ENCODE data around the gene CREB5. TPM values are rescaled to one million over a fixed set of nuclear protein-coding genes. Genes with fewer than 3 reads are reported as not detected.

Gene CREB5
- total RNA-seq, 4 donors from 2014 or later: 6.6 to 18.6 (median 12.6) TPM

DNA sequence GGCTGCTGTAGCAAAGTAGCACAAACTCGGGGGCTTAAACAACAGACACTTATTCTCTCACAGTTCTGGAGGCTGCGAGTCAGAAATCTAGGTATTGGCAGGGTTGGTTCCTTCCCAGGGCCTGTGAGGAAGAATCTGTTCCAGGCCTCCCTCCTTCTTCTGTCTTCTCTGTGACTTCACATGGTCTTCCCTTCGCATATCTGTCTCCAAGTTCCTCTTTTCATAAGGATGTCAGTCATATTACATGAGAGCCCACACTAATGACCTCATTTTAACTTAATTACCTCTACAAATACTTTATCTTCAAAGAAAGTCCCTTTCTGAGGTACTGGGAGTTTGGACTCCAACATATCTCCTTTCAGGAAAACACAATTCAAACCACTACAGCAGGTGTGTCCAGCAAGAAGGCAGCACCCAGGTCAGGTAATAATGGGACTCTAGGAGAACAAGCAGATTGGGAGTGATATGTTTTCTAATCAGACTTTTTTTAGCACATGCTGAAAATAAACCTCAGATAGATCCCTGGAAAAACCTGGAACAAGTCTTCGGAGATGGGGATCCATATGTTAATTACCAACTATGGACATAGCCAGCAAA lies 11.7 kb downstream of the CREB5 start:
- intact Hi-C loops (cut with DNase I): no loop called here
- DNase-seq (ENCODE audit: extremely low spot score): no peak
- H3K4me1 ChIP-seq: peaks cover 7 to 28% (median 16%) of the 10 kb centered on the region in 4 donors
- no peak overlapping the region for H3K4me3 ChIP-seq
- H3K9me3 ChIP-seq: no peaks in the 10 kb centered on the region
- WGBS: 88% methylated on average over 4 of the region's 4 CpGs
- no peak overlapping the region for H3K27ac ChIP-seq (replicated peaks in 1 of 4)
- H3K36me3 ChIP-seq: no peaks in the 10 kb centered on the region
- TF ChIP-seq, protein P1, sequence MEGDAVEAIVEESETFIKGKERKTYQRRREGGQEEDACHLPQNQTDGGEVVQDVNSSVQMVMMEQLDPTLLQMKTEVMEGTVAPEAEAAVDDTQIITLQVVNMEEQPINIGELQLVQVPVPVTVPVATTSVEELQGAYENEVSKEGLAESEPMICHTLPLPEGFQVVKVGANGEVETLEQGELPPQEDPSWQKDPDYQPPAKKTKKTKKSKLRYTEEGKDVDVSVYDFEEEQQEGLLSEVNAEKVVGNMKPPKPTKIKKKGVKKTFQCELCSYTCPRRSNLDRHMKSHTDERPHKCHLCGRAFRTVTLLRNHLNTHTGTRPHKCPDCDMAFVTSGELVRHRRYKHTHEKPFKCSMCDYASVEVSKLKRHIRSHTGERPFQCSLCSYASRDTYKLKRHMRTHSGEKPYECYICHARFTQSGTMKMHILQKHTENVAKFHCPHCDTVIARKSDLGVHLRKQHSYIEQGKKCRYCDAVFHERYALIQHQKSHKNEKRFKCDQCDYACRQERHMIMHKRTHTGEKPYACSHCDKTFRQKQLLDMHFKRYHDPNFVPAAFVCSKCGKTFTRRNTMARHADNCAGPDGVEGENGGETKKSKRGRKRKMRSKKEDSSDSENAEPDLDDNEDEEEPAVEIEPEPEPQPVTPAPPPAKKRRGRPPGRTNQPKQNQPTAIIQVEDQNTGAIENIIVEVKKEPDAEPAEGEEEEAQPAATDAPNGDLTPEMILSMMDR (IDR thresholded peaks at IDR 0.05): no peak
- TF ChIP-seq EP300 (IDR thresholded peaks at IDR 0.05): no peak
- no peak for TF ChIP-seq POLR2AphosphoS5 (IDR thresholded peaks at IDR 0.05)
- no peak for TF ChIP-seq POLR2A (IDR thresholded peaks at IDR 0.05; ENCODE audit: low read depth)
- H3K27me3 ChIP-seq: no peaks in the 10 kb centered on the region

DNA sequence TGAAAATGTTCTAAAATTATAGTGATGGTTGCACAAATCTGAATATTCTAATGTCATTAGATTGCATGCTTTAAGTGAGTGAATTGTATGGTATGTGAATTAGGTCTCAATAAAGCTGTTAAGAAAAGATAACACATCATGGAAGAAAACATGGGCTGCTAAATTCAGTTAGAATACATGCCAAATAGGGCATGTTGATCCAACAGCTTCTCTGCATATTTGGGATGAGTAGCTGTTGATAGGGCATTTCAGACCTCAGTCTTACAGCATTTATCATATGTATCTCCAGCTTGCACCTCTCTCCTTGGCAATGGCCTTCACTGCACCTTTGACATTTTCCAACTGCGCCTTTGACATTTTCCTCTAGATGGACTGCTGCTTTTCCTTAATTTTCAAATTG lies 13.2 kb downstream of the CREB5 start:
- H3K36me3 ChIP-seq: no peaks in the 10 kb centered on the region
- intact Hi-C loops (cut with DNase I): no loop called here

DNA sequence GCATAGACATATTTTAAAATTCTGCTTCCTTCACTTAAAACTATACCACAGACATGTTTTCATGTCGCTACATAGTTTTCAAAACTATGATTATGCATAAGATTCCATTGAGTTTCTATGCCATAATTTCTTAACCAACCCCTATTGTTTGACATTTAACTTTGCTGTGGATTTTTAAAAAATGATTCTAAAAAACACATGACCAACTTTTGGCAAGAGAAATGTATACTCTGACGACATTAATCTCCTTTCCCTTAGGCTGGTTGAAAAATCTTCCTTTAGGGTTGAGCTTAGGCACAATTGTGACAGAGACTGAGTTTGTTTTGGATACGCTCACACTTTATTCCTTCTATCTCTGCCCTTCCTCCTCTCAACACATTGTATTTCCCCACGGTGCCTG lies 14.9 kb downstream of the CREB5 start:
- WGBS: 49% methylated on average over 4 of the region's 4 CpGs
- H3K27ac ChIP-seq (replicated peaks in 1 of 4): peak overlapping the region in 3 of 4 donors; percentile 14 to 35 (median 22)
- no peak for DNase-seq (ENCODE audit: extremely low spot score)
- no peak for TF ChIP-seq EP300 (IDR thresholded peaks at IDR 0.05)
- TF ChIP-seq POLR2A (IDR thresholded peaks at IDR 0.05; ENCODE audit: low read depth): no peak
- TF ChIP-seq, protein P1 (IDR thresholded peaks at IDR 0.05): no peak
- no peak for TF ChIP-seq POLR2AphosphoS5 (IDR thresholded peaks at IDR 0.05)
- no peak overlapping the region for H3K4me3 ChIP-seq
- peaks cover 0 to 15% (median 9%) of the 10 kb centered on the region in 4 donors for H3K4me1 ChIP-seq
- H3K36me3 ChIP-seq: no peaks in the 10 kb centered on the region
- no peaks in the 10 kb centered on the region for H3K9me3 ChIP-seq
- intact Hi-C loops (cut with DNase I): no loop called here
- no peaks in the 10 kb centered on the region for H3K27me3 ChIP-seq

More for the DNA sequence above, 13.2 kb downstream of the CREB5 start:
- no peaks in the 10 kb centered on the region for H3K27me3 ChIP-seq
- no peak for TF ChIP-seq EP300 (IDR thresholded peaks at IDR 0.05)
- TF ChIP-seq POLR2AphosphoS5 (IDR thresholded peaks at IDR 0.05): no peak
- no peak for TF ChIP-seq POLR2A (IDR thresholded peaks at IDR 0.05; ENCODE audit: low read depth)
- TF ChIP-seq, protein P1 (IDR thresholded peaks at IDR 0.05): no peak
- 93% methylated on average over 1 of the region's 1 CpG for WGBS
- DNase-seq (ENCODE audit: extremely low spot score): no peak
- no peak overlapping the region for H3K4me3 ChIP-seq
- H3K27ac ChIP-seq (replicated peaks in 1 of 4): no peak overlapping the region
- peaks cover 0 to 15% (median 9%) of the 10 kb centered on the region in 4 donors for H3K4me1 ChIP-seq
- no peaks in the 10 kb centered on the region for H3K9me3 ChIP-seq

DNA sequence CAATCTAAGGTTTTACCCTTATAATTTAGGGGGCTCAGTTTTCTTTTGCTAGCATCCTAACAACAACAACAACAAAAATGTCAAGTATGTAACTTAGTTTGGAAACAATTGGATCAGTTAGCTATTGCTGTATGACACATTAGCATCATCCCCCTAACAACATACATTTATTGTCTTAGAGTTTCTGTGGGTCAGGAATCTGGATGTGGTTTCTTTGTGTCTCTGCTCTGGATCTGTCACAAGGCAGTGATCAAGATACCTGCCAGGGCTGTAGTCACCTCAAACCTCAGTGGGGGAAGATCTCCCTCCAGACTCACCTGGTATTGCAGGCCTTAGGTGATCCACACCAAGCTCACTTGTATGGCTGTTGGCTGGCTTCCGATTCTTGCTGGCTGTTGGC lies 18.3 kb downstream of the CREB5 start:
- intact Hi-C loops (cut with DNase I): no loop called here
- H3K36me3 ChIP-seq: no peaks in the 10 kb centered on the region
- no peak overlapping the region for H3K4me3 ChIP-seq
- H3K27ac ChIP-seq (replicated peaks in 1 of 4): no peak overlapping the region
- no peak for TF ChIP-seq EP300 (IDR thresholded peaks at IDR 0.05)
- TF ChIP-seq, protein P1 (IDR thresholded peaks at IDR 0.05): no peak
- TF ChIP-seq POLR2AphosphoS5 (IDR thresholded peaks at IDR 0.05): no peak
- no peak for TF ChIP-seq POLR2A (IDR thresholded peaks at IDR 0.05; ENCODE audit: low read depth)
- no peaks in the 10 kb centered on the region for H3K27me3 ChIP-seq
- no peak for DNase-seq (ENCODE audit: extremely low spot score)
- 89% methylated on average over 1 of the region's 1 CpG for WGBS
- no peaks in the 10 kb centered on the region for H3K9me3 ChIP-seq
- peaks cover 0 to 22% (median 13%) of the 10 kb centered on the region in 4 donors for H3K4me1 ChIP-seq

DNA sequence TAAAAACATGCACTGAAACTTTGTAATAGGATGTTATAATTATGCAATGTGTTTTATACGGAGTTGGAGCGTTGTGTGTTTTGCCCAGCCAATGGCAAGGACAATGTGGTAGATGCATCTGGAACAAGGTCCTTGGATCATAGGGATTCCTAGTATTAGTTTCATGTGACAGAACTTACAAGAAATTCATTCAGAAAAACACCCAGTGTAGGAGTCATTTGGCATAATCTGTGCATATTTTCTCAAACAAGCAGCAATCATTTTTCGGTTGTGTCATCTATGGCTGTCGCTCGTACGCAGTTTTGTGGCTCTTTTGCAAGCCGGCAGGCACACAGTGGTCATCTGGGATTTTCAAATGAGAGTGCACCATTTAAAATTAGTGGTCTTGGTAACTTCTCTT lies 19.8 kb downstream of the CREB5 start:
- no peaks in the 10 kb centered on the region for H3K36me3 ChIP-seq
- intact Hi-C loops (cut with DNase I): no loop called here
- peaks cover 0 to 27% (median 18%) of the 10 kb centered on the region in 4 donors for H3K4me1 ChIP-seq
- H3K27ac ChIP-seq (replicated peaks in 1 of 4): peak overlapping the region in 3 of 4 donors; percentile 30 to 42 (median 30)
- H3K27me3 ChIP-seq: no peaks in the 10 kb centered on the region
- TF ChIP-seq, protein P1 (IDR thresholded peaks at IDR 0.05): no peak
- no peak for TF ChIP-seq EP300 (IDR thresholded peaks at IDR 0.05)
- TF ChIP-seq POLR2AphosphoS5 (IDR thresholded peaks at IDR 0.05): peak; percentile 22 to 53
- TF ChIP-seq POLR2A (IDR thresholded peaks at IDR 0.05; ENCODE audit: low read depth): no peak
- WGBS: 90% methylated on average over 7 of the region's 7 CpGs
- DNase-seq (ENCODE audit: extremely low spot score): no peak
- H3K9me3 ChIP-seq: no peaks in the 10 kb centered on the region
- H3K4me3 ChIP-seq: peak overlapping the region in 1 of 4 donors; percentile 11

All from esophagus muscularis mucosa (tissue), 4 donors.